GM06990 (cell line): ENCODE data around the gene MOB3C.

Experiments
- DNase-seq: peaks from one replicate; pipeline ENCODE4 v3.0.0-alpha.2; 2011; ENCODE audit not compliant: insufficient read length; ENCODE audit errors: extremely low read depth
- H3K27me3 ChIP-seq: replicated peaks from 2 replicates; pipeline ENCODE4 v1.6.0; 2011; ENCODE audit warnings: low read length; ENCODE audit not compliant: control insufficient read depth, insufficient read depth
- H3K36me3 ChIP-seq: 2 replicates; pipeline ENCODE4 v1.5.1; 2011; ENCODE audit warnings: low read length; ENCODE audit not compliant: control insufficient read depth, insufficient read depth
- H3K4me3 ChIP-seq: replicated peaks from 2 replicates; pipeline ENCODE4 v1.5.1; 2011; ENCODE audit warnings: low read depth, mild to moderate bottlenecking, control low read depth, low read length
- TF ChIP-seq, protein P1 (sequence below): IDR thresholded peaks from 2 replicates; pipeline ENCODE4 v1.5.1; 2011; ENCODE audit warnings: low read length, control low read depth, mild to moderate bottlenecking, inconsistent platforms; ENCODE audit not compliant: insufficient read depth, poor library complexity, severe bottlenecking

The MOB3C gene

DNA sequence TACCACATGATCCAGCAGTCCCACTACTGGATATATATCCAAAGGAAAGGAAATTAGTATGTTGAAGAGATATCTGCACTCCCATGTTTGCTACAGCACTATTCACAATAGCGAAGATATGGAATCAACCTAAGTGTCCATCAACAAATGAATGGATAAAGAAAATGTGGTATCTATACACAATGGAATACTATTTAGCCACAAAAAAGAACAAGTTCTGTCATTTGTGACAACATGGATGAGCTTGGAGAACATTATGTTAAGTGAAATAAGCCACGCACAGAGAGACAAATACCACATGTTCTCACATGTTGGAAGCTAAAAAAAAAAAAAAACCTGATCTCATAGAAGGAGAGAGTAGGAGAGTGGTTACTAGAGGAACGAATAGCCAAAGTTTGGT, 33.9 kb upstream of the MOB3C start:
- Histone ChIP-seq H3K36me3 (no peaks in the 10 kb centered on the region; the same call in 1 of the 2 replicates), H3K4me3 (no peak overlapping the region), H3K27me3 (no peaks in the 10 kb centered on the region)
- TF ChIP-seq, protein P1, sequence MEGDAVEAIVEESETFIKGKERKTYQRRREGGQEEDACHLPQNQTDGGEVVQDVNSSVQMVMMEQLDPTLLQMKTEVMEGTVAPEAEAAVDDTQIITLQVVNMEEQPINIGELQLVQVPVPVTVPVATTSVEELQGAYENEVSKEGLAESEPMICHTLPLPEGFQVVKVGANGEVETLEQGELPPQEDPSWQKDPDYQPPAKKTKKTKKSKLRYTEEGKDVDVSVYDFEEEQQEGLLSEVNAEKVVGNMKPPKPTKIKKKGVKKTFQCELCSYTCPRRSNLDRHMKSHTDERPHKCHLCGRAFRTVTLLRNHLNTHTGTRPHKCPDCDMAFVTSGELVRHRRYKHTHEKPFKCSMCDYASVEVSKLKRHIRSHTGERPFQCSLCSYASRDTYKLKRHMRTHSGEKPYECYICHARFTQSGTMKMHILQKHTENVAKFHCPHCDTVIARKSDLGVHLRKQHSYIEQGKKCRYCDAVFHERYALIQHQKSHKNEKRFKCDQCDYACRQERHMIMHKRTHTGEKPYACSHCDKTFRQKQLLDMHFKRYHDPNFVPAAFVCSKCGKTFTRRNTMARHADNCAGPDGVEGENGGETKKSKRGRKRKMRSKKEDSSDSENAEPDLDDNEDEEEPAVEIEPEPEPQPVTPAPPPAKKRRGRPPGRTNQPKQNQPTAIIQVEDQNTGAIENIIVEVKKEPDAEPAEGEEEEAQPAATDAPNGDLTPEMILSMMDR = no peak
- DNase-seq = no peak

DNA sequence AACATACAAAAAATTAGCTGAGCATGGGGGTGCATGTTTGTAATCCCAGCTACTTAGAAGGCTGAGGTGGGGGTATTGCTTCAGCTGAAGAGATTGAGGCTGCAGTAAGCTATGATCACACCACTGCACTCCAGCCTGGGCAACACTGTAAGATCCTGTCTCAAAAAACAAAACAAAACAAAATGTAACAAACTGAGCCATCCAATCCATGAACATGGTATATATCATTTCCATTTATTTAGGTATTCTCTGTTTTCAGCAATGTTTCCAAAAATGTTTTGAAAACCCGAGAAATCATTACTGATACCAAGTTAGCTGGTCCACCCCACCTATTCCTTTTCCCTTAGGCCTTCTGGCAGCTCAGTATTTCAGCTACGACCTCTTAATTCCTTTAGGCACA, 33.2 kb upstream of the MOB3C start:
- H3K27me3 ChIP-seq = no peaks in the 10 kb centered on the region
- no peak overlapping the region for H3K4me3 ChIP-seq
- DNase-seq = no peak
- TF ChIP-seq, protein P1 = no peak
- H3K36me3 ChIP-seq = no peaks in the 10 kb centered on the region; the same call in 1 of the 2 replicates

DNA sequence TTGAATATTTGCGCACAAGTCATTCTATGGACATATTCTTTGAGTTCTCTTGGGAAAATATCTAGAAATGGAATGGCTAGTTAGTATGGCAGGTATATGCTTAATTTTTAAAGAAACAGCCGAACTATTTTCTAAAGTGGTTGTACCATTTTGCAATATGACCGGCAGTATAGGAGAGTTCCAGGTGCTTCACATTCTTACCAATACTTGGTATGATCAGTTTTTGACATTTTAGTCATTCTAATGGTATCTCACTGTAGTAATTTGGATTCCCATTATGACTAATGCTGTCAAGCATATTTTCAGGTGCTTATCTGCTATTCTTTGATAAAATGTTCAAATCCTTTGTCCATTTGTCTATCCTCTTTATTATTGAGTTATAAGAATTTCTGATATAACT, 31.0 kb upstream of the MOB3C start:
- DNase-seq = no peak
- Histone ChIP-seq H3K4me3 (no peak overlapping the region), H3K27me3 (no peaks in the 10 kb centered on the region), H3K36me3 (no peaks in the 10 kb centered on the region; the same call in 1 of the 2 replicates)
- TF ChIP-seq, protein P1 = no peak

DNA sequence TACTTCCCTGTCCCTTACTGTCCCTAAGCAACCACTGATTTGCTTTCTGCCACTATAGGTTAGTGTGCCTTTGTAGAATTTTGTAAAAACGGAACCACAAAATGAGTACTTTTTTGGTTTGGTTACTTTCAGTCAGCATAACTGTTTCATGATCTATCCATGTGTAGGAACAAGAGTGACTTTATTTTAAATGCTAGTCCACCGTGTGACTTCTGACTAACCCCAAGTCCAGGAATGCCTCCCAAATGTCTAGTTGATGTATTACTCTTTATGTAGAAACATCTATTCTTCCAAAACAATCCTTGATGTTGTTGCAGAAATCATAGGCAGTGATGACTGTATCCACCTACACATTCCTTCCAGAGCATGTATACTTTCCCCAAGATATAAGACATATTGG, 30.2 kb upstream of the MOB3C start:
- no peak overlapping the region for H3K4me3 ChIP-seq
- DNase-seq = no peak
- TF ChIP-seq, protein P1 = no peak
- no peaks in the 10 kb centered on the region for H3K27me3 ChIP-seq
- no peaks in the 10 kb centered on the region; the same call in 1 of the 2 replicates for H3K36me3 ChIP-seq

DNA sequence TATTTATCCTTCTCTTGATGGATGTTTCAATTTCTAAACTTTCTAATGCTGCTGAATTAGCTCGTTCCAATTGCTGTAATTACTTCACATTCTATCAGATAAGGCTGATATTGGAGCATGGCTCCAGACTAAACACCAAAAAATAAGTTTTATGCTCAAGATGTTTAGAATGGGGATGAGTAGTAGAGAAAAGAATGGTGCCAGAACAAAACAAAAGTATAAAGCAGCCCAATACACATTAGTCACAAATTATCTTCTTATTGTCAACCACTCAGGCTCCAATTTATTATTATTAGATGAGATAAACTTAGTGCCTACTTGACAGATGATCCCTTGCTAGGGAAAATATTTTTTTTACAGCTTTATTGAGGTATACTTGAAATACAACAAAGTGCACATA, 29.7 kb upstream of the MOB3C start:
- TF ChIP-seq, protein P1 = no peak
- no peak for DNase-seq
- no peak overlapping the region for H3K4me3 ChIP-seq
- no peaks in the 10 kb centered on the region; the same call in 1 of the 2 replicates for H3K36me3 ChIP-seq
- H3K27me3 ChIP-seq = no peaks in the 10 kb centered on the region

DNA sequence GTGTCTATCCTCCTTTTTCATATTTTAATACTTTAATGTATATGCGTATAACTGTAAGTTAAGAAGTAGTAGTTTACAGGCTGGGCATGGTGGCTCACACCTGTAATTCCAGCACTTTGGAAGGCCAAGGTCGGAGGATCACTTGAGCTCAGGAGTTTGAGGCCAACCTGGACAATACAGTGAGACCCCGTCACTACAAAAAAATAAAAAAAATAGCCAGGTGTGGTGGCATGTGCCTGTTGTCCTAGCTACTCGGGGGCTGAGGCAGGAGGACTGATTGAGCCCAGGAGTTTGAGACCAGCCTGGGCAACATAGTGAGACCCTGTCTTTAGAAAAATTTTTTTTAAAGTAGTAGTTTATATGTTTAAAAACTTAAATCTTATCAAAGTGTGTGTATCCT, 29.2 kb upstream of the MOB3C start:
- DNase-seq = no peak
- Histone ChIP-seq H3K27me3 (no peaks in the 10 kb centered on the region), H3K36me3 (no peaks in the 10 kb centered on the region; the same call in 1 of the 2 replicates), H3K4me3 (no peak overlapping the region)
- TF ChIP-seq, protein P1 = no peak
